ENCODE results near the gene ABCA7.

GRCh38 chr19:1050989-1051788 lies 11.3 kb downstream of the ABCA7 start:
- TF ChIP-seq CTCF (IDR thresholded peaks at IDR 0.05) (no peak), POLR2A (IDR thresholded peaks at IDR 0.05) (no peak)
